ENCODE data around the gene ACTN2.

- TF ChIP-seq CTCF (conservative IDR thresholded peaks at IDR 0.05; ENCODE audit: low read depth, low read length) (no peak), EZH2 (IDR thresholded peaks at IDR 0.05; ENCODE audit: low read length, unreplicated experiment) (no peak), EZH2phosphoT487 (IDR thresholded peaks at IDR 0.05; ENCODE audit: borderline replicate concordance, low read length) (no peak)
Observed at GRCh38 chr1:236734141-236734765, 48.0 kb downstream of the ACTN2 start.

Measured in PC-3 (cell line).